Left lung (tissue), 10 donors: ENCODE data around the gene NXPH2. TPM values are rescaled to one million over a fixed set of nuclear protein-coding genes. Genes with fewer than 3 reads are reported as not detected.

ENCODE experiments used
- ATAC-seq: fragments of 200-7000 bp; cut with Tn5 transposase; one replicate; pipeline ENCODE4 v1.9.1; 2020; ENCODE audit warnings: moderate library complexity
- DNase-seq, 4 donors: peaks; one replicate each; pipeline ENCODE4 v3.0.0-alpha.2; 2013 to 2020
- H3K27ac ChIP-seq, 2 donors: fragments of 200-600 bp; sonication (generic) in 1 of 2; one replicate each; pipeline versions ENCODE4 v1.5.0 to v1.8.0; 2020 to 2021
- H3K27me3 ChIP-seq, 2 donors: fragments of 200-600 bp; sonication (generic) in 1 of 2; one replicate each; pipeline versions ENCODE4 v1.5.0 to v1.8.0; 2020 to 2021
- H3K36me3 ChIP-seq, 2 donors: fragments of 200-600 bp; sonication (generic) in 1 of 2; one replicate each; pipeline versions ENCODE4 v1.5.0 to v1.8.0; 2020 to 2021
- H3K4me1 ChIP-seq, 2 donors: fragments of 200-600 bp; one replicate each; pipeline ENCODE4 v1.8.0; 2021
- H3K4me3 ChIP-seq, 2 donors: fragments of 200-600 bp; sonication (generic) in 1 of 2; one replicate each; pipeline versions ENCODE4 v1.5.0 to v1.8.0; 2020 to 2021; ENCODE audit warnings: mild to moderate bottlenecking in 1 of 2
- H3K9me3 ChIP-seq, 2 donors: fragments of 200-600 bp; sonication (generic) in 1 of 2; one replicate each; pipeline versions ENCODE4 v1.5.0 to v1.8.0; 2020 to 2021
- CTCF ChIP-seq, 2 donors: fragments of 200-600 bp; sonication (generic) in 1 of 2; IDR thresholded peaks; one replicate each; pipeline versions ENCODE4 v1.5.0 to v1.8.0; 2021; ENCODE audit warnings: antibody characterized with exemption in 2 of 2
- intact Hi-C, 2 donors: fragments of 100-400 bp; cut with DNase I; formaldehyde crosslinking; loops; one replicate each; pipeline versions ENCODE4 v1.11.2 to v1.14.2; 2022
- polyA plus RNA-seq, 6 donors: library from polyadenylated mRNA; unstranded; fragments of 120-200 nt; gene quantifications; one replicate each; pipeline ENCODE4 v1.2.1, GENCODE V29; 2013; ENCODE audit not compliant: insufficient read length in 6 of 6
- total RNA-seq, 2 donors: library from RNA; stranded (reverse); fragmentation: NEBNext Ultra II Directional; extraction: Animal tissue kit (Norgen Biotek cat#: 25700); gene quantifications; one replicate each; pipeline ENCODE4 v1.2.1, GENCODE V29; 2021
- donor health status: DM: no; HTN: yes; CAD: no.
- donor health status: DM: no; HTN: no; CAD: no.

The NXPH2 gene
- total and polyA plus RNA-seq, 8 donors, result 0.58 to 1.3 (median 1.0) TPM; not detected in 2

GRCh38 chr2:138819964-138820363 is 39.8 kb upstream of the NXPH2 start:
- Histone ChIP-seq H3K27ac (no peak overlapping the region), H3K36me3 (no peaks in the 10 kb centered on the region), H3K4me3 (no peak overlapping the region), H3K4me1 (no peaks in the 10 kb centered on the region), H3K27me3 (no peaks in the 10 kb centered on the region), H3K9me3 (no peaks in the 10 kb centered on the region)
- no peak for ATAC-seq
- TF ChIP-seq CTCF (IDR thresholded peaks at IDR 0.05), result no peak
- intact Hi-C loops, result no loop called here
- DNase-seq, result no peak

GRCh38 chr2:138818556-138818955 is 38.4 kb upstream of the NXPH2 start:
- no peak overlapping the region for H3K27ac ChIP-seq
- H3K4me1 ChIP-seq, result no peaks in the 10 kb centered on the region
- intact Hi-C loops, result no loop called here
- no peak overlapping the region for H3K4me3 ChIP-seq
- no peaks in the 10 kb centered on the region for H3K36me3 ChIP-seq
- DNase-seq (no peak), ATAC-seq (no peak)
- H3K27me3 ChIP-seq, result no peaks in the 10 kb centered on the region
- H3K9me3 ChIP-seq, result no peaks in the 10 kb centered on the region
- no peak for TF ChIP-seq CTCF (IDR thresholded peaks at IDR 0.05)

GRCh38 chr2:138814123-138814898 is 34.1 kb upstream of the NXPH2 start:
- ATAC-seq, result peak; percentile 15
- no peak overlapping the region for H3K4me3 ChIP-seq
- intact Hi-C loops, result no loop called here
- no peaks in the 10 kb centered on the region for H3K36me3 ChIP-seq
- no peaks in the 10 kb centered on the region for H3K9me3 ChIP-seq
- H3K27me3 ChIP-seq, result peaks cover 0 to 5% of the 10 kb centered on the region in 2 donors
- no peaks in the 10 kb centered on the region for H3K4me1 ChIP-seq
- DNase-seq, result no peak
- no peak overlapping the region for H3K27ac ChIP-seq
- no peak for TF ChIP-seq CTCF (IDR thresholded peaks at IDR 0.05)

- no peaks in the 10 kb centered on the region for H3K4me1 ChIP-seq
- no peak overlapping the region for H3K27ac ChIP-seq
- ATAC-seq (no peak), DNase-seq (no peak)
- no peaks in the 10 kb centered on the region for H3K9me3 ChIP-seq
- no peak for TF ChIP-seq CTCF (IDR thresholded peaks at IDR 0.05)
- H3K27me3 ChIP-seq, result peaks cover 0 to 5% of the 10 kb centered on the region in 2 donors
- no peak overlapping the region for H3K4me3 ChIP-seq
- intact Hi-C loops, result no loop called here
- no peaks in the 10 kb centered on the region for H3K36me3 ChIP-seq
Measured at GRCh38 chr2:138811431-138811830, 31.2 kb upstream of the NXPH2 start.

- DNase-seq (no peak), ATAC-seq (no peak)
- Histone ChIP-seq H3K27me3 (peaks cover 0 to 30% of the 10 kb centered on the region in 2 donors), H3K4me1 (no peaks in the 10 kb centered on the region), H3K9me3 (no peaks in the 10 kb centered on the region), H3K27ac (no peak overlapping the region), H3K36me3 (no peaks in the 10 kb centered on the region), H3K4me3 (no peak overlapping the region)
- no peak for TF ChIP-seq CTCF (IDR thresholded peaks at IDR 0.05)
- intact Hi-C loops, result no loop called here
Measured at GRCh38 chr2:138794724-138795123, 14.5 kb upstream of the NXPH2 start.
